ENCODE measurements around the gene NKPD1. TPM values are rescaled to one million over a fixed set of nuclear protein-coding genes. Genes with fewer than 3 reads are reported as not detected.
A peak's percentile ranks its signal among the peaks of the same experiment; 100 is the strongest.

The NKPD1 gene
- total RNA-seq, 2 donors from 2014 or later = 0.16 to 0.22 TPM

DNA sequence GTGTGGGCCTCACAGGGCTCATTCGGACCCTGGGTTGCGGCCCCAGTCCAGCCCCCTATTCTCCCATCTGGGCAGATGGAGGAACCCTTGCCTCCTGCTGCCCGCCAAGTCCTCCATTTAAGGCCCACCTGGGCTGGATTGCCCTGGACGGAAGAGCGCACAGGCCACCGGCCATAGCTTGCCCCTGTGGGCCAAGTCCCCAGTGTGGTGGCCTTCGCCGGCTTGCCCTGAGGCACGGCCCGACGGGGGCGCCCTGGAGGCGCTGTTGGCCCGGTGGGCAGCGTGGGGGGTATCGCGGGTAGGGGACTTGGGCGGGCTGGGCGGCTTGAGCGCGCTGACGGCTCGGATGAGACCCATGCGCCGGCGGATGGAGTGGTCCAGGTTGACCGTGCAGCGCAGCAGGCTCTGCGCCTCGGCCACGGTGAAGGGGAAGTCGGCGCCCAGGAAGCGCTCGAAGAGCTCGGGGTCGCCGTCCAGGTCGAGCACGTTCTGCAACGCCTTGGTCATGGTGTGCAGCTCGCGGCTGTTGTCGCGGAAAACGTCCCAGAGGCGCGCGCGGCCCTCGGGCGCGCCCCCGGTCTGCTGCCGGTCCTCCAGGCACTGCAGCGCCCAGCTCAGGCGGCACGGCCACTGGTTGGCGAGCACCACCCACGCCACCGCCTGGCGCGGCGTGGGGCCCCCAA lies 8.8 kb downstream of the NKPD1 start:
- Histone ChIP-seq H3K27me3 (peaks cover 0 to 11% of the 10 kb centered on the region in 2 donors), H3K4me1 (peaks cover 0 to 32% of the 10 kb centered on the region in 2 donors), H3K9me3 (no peaks in the 10 kb centered on the region), H3K4me3 (peak overlapping the region in 1 of 2 donors; percentile 41), H3K27ac (no peak overlapping the region), H3K36me3 (no peaks in the 10 kb centered on the region)
- TF ChIP-seq, protein P1, sequence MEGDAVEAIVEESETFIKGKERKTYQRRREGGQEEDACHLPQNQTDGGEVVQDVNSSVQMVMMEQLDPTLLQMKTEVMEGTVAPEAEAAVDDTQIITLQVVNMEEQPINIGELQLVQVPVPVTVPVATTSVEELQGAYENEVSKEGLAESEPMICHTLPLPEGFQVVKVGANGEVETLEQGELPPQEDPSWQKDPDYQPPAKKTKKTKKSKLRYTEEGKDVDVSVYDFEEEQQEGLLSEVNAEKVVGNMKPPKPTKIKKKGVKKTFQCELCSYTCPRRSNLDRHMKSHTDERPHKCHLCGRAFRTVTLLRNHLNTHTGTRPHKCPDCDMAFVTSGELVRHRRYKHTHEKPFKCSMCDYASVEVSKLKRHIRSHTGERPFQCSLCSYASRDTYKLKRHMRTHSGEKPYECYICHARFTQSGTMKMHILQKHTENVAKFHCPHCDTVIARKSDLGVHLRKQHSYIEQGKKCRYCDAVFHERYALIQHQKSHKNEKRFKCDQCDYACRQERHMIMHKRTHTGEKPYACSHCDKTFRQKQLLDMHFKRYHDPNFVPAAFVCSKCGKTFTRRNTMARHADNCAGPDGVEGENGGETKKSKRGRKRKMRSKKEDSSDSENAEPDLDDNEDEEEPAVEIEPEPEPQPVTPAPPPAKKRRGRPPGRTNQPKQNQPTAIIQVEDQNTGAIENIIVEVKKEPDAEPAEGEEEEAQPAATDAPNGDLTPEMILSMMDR (IDR thresholded peaks at IDR 0.05) = no peak
- DNase-seq (ENCODE audit: low spot score) = no peak

DNA sequence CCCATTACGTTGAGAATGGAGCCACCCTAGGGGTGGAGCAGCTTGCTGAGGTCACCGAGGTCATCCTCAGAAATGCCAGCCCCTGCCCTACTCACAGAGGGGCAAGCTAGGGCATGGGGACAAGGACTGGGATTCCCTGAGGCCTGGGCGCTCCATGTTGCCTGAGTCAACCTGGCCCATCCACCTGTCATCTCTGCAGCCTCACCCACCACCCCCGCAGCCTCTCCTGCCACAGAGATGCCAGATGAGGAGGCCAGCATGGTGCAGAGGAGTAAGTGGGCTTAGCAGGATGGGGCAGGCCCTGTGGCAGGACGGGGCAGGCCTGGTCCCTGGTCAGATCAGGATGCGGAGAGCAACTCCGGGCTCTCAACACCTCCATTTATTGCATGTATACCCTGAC lies 9.5 kb downstream of the NKPD1 start:
- TF ChIP-seq, protein P1 (IDR thresholded peaks at IDR 0.05) = no peak
- Histone ChIP-seq H3K27ac (no peak overlapping the region), H3K36me3 (peaks cover 3% of the 10 kb centered on the region), H3K4me3 (no peak overlapping the region), H3K9me3 (no peaks in the 10 kb centered on the region), H3K27me3 (peaks cover 0 to 11% of the 10 kb centered on the region in 2 donors), H3K4me1 (peaks cover 0 to 32% of the 10 kb centered on the region in 2 donors)
- no peak for DNase-seq (ENCODE audit: low spot score)

DNA sequence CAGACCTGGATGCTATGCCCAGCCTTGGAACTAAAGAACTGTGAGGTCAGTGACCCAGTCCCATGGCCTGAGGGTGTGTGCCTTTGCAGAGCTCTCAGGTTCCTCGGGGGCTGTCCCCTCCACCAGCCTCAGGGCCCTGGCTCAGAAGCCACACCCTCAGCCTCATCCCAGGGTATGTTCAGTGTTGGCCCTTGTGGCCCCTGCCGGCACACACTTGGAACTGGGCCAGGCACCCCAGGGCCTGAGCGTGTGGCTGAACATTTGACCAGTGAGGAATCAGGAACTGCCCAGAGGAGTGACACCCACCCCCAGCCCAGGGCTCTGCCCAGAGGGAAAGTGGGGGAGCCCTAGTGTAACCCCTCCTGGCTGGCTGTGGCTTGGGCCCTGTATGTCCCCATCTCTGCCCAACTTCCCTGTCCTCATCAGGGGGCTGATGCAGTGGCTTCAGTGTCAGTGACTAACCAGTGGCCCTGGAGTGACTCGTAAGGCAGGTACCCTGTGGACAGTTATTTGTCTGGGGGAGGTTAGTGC lies 10.0 kb downstream of the NKPD1 start:
- Histone ChIP-seq H3K27ac (no peak overlapping the region), H3K36me3 (peaks cover 8% of the 10 kb centered on the region), H3K4me3 (no peak overlapping the region), H3K9me3 (no peaks in the 10 kb centered on the region), H3K27me3 (peaks cover 0 to 11% of the 10 kb centered on the region in 2 donors), H3K4me1 (peaks cover 0 to 32% of the 10 kb centered on the region in 2 donors)
- TF ChIP-seq, protein P1 (IDR thresholded peaks at IDR 0.05) = no peak
- no peak for DNase-seq (ENCODE audit: low spot score)

DNA sequence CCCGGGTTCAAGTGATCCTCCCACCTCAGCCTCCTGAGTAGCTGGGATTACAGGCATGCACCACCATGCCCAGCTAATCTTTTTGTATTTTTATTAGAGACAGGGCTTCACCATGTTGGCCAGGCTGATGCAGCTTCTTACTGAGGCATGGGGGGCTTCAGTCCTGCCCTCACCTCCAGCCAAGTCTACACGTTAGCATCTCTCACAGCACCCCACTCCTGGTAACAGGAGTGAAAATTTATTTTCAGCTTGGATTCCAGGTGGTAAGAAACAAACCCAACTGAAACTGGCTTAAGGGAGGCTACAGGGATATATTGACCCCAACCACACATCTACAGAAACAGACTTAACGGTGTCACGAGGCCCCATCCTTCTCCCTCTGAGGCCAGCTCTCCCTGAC lies 10.6 kb downstream of the NKPD1 start:
- peaks cover 0 to 11% of the 10 kb centered on the region in 2 donors for H3K27me3 ChIP-seq
- H3K9me3 ChIP-seq = no peaks in the 10 kb centered on the region
- no peak for DNase-seq (ENCODE audit: low spot score)
- H3K27ac ChIP-seq = no peak overlapping the region
- TF ChIP-seq, protein P1 (IDR thresholded peaks at IDR 0.05) = no peak
- peaks cover 9% of the 10 kb centered on the region for H3K36me3 ChIP-seq
- no peak overlapping the region for H3K4me3 ChIP-seq
- H3K4me1 ChIP-seq = peaks cover 0 to 32% of the 10 kb centered on the region in 2 donors

DNA sequence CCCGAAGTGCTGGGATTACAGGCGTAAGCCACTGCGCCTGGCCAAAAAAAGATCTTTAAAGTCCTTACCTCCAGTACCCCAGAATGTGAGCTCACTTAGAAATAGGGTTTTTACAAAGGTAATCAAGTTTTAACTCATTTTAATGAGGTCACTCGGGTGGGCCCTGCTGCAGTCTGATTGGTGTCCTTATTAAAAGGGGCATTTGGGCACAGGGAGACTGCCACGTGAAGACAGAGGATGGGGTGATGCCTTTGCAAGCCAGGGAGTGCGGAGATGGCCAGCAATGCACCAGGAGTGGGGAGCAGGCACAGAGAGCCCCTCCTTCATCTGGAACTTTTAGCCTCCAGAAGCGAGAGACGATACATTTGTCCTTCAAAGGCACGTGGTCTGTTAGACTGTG lies 11.7 kb downstream of the NKPD1 start:
- TF ChIP-seq, protein P1 (IDR thresholded peaks at IDR 0.05) = no peak
- no peak overlapping the region for H3K27ac ChIP-seq
- no peak for DNase-seq (ENCODE audit: low spot score)

More for the DNA sequence above, 11.7 kb downstream of the NKPD1 start:
- Histone ChIP-seq H3K36me3 (peaks cover 16% of the 10 kb centered on the region), H3K4me3 (no peak overlapping the region), H3K4me1 (peaks cover 0 to 25% of the 10 kb centered on the region in 2 donors), H3K9me3 (no peaks in the 10 kb centered on the region), H3K27me3 (peaks cover 0 to 11% of the 10 kb centered on the region in 2 donors)

Data from right atrium auricular region (tissue), 2 donors.